Activated naive CD4-positive, alpha-beta T cell treated with anti-CD3 and anti-CD28 coated beads for 36 hours (primary cell): ENCODE results near the gene NRCAM. TPM values are rescaled to one million over a fixed set of nuclear protein-coding genes. Genes with fewer than 3 reads are reported as not detected.
A peak's percentile ranks its signal among the peaks of the same experiment; 100 is the strongest.

ENCODE experiments used
- CTCF ChIA-PET: fragments of 350-600 bp; sonication (Branson Sonifier 250); formaldehyde crosslinking; loops from one replicate; lab custom pipeline; 2021; ENCODE audit warnings: antibody characterized with exemption; lab: Charles Lee
- DNase-seq: peaks from one replicate; pipeline ENCODE4 v3.0.0-alpha.2; 2020
- H3K27ac Mint-ChIP-seq: one replicate; pipeline ENCODE4 v1.8.0; 2021; ENCODE audit warnings: mild to moderate bottlenecking, mixed read lengths
- H3K27me3 Mint-ChIP-seq: one replicate; pipeline ENCODE4 v1.8.0; 2021; ENCODE audit warnings: low read depth, mixed read lengths
- H3K36me3 Mint-ChIP-seq: one replicate; pipeline ENCODE4 v1.8.0; 2021; ENCODE audit warnings: low read depth, mixed read lengths
- H3K4me1 Mint-ChIP-seq: one replicate; pipeline ENCODE4 v1.8.0; 2021; ENCODE audit warnings: low read depth, mixed read lengths
- H3K4me3 Mint-ChIP-seq: one replicate; pipeline ENCODE4 v1.8.0; 2021; ENCODE audit warnings: mild to moderate bottlenecking, moderate library complexity, mixed read lengths
- H3K9me3 Mint-ChIP-seq: one replicate; pipeline ENCODE4 v1.8.0; 2021; ENCODE audit warnings: mixed read lengths
- intact Hi-C: fragments of 100-400 bp; cut with micrococcal nuclease; formaldehyde crosslinking; loops from one replicate; pipeline ENCODE4 v1.15.1; 2023
- total RNA-seq, 2 experiments: library from RNA; stranded (reverse); gene quantifications; one replicate each; pipeline ENCODE4 v1.2.3, GENCODE V29; 2021

Gene NRCAM
- total RNA-seq, 2 experiments from 2014 or later, result 0.81 to 1.0 TPM

- Mint-ChIP-seq H3K27me3 (no peaks in the 10 kb centered on the region), H3K4me3 (no peak overlapping the region), H3K27ac (no peak overlapping the region), H3K4me1 (peaks cover 8% of the 10 kb centered on the region), H3K36me3 (peaks cover 3% of the 10 kb centered on the region), H3K9me3 (no peaks in the 10 kb centered on the region)
- intact Hi-C loops, result no loop called here
- peak; percentile 28 for DNase-seq
- CTCF ChIA-PET, result no interaction called here
Observed at GRCh38 chr7:108211382-108212201, 244.6 kb downstream of the NRCAM start.

- Mint-ChIP-seq H3K36me3 (peaks cover 3% of the 10 kb centered on the region), H3K27me3 (no peaks in the 10 kb centered on the region), H3K9me3 (no peaks in the 10 kb centered on the region), H3K4me1 (peaks cover 8% of the 10 kb centered on the region), H3K27ac (no peak overlapping the region), H3K4me3 (no peak overlapping the region)
- DNase-seq, result no peak
- CTCF ChIA-PET, result no interaction called here
- intact Hi-C loops, result no loop called here
Observed at GRCh38 chr7:108210796-108211195, 245.4 kb downstream of the NRCAM start.

GRCh38 chr7:108205311-108205710 lies 250.9 kb downstream of the NRCAM start:
- intact Hi-C loops, result no loop called here
- no peak for DNase-seq
- H3K9me3 Mint-ChIP-seq, result no peaks in the 10 kb centered on the region
- no peak overlapping the region for H3K27ac Mint-ChIP-seq
- H3K27me3 Mint-ChIP-seq, result no peaks in the 10 kb centered on the region
- no peak overlapping the region for H3K4me3 Mint-ChIP-seq
- H3K4me1 Mint-ChIP-seq, result no peaks in the 10 kb centered on the region
- H3K36me3 Mint-ChIP-seq, result no peaks in the 10 kb centered on the region
- CTCF ChIA-PET, result no interaction called here

- CTCF ChIA-PET, result no interaction called here
- no peaks in the 10 kb centered on the region for H3K36me3 Mint-ChIP-seq
- no peak for DNase-seq
- no peak overlapping the region for H3K27ac Mint-ChIP-seq
- no peaks in the 10 kb centered on the region for H3K4me1 Mint-ChIP-seq
- no peaks in the 10 kb centered on the region for H3K27me3 Mint-ChIP-seq
- H3K4me3 Mint-ChIP-seq, result no peak overlapping the region
- intact Hi-C loops, result no loop called here
- no peaks in the 10 kb centered on the region for H3K9me3 Mint-ChIP-seq
Observed at GRCh38 chr7:108204281-108204796, 251.9 kb downstream of the NRCAM start.

- no peaks in the 10 kb centered on the region for H3K4me1 Mint-ChIP-seq
- no peak overlapping the region for H3K4me3 Mint-ChIP-seq
- H3K36me3 Mint-ChIP-seq, result no peaks in the 10 kb centered on the region
- DNase-seq, result no peak
- no peak overlapping the region for H3K27ac Mint-ChIP-seq
- CTCF ChIA-PET, result no interaction called here
- intact Hi-C loops, result no loop called here
- H3K27me3 Mint-ChIP-seq, result no peaks in the 10 kb centered on the region
- no peaks in the 10 kb centered on the region for H3K9me3 Mint-ChIP-seq
Observed at GRCh38 chr7:108203537-108203936, 252.7 kb downstream of the NRCAM start.

- Mint-ChIP-seq H3K4me1 (no peaks in the 10 kb centered on the region), H3K9me3 (no peaks in the 10 kb centered on the region), H3K4me3 (no peak overlapping the region), H3K27me3 (no peaks in the 10 kb centered on the region), H3K27ac (no peak overlapping the region), H3K36me3 (no peaks in the 10 kb centered on the region)
- CTCF ChIA-PET, result no interaction called here
- no peak for DNase-seq
- intact Hi-C loops, result no loop called here
Observed at GRCh38 chr7:108202743-108203142, 253.5 kb downstream of the NRCAM start.

- no peak for DNase-seq
- Mint-ChIP-seq H3K36me3 (no peaks in the 10 kb centered on the region), H3K27ac (no peak overlapping the region), H3K27me3 (no peaks in the 10 kb centered on the region), H3K9me3 (no peaks in the 10 kb centered on the region), H3K4me1 (no peaks in the 10 kb centered on the region), H3K4me3 (no peak overlapping the region)
- CTCF ChIA-PET, result no interaction called here
- intact Hi-C loops, result no loop called here
Observed at GRCh38 chr7:108201766-108202165, 254.5 kb downstream of the NRCAM start.

GRCh38 chr7:108200326-108200725 lies 255.9 kb downstream of the NRCAM start:
- no peak for DNase-seq
- intact Hi-C loops, result no loop called here
- Mint-ChIP-seq H3K4me1 (no peaks in the 10 kb centered on the region), H3K27ac (no peak overlapping the region), H3K9me3 (no peaks in the 10 kb centered on the region), H3K36me3 (no peaks in the 10 kb centered on the region), H3K27me3 (no peaks in the 10 kb centered on the region), H3K4me3 (no peak overlapping the region)
- CTCF ChIA-PET, result no interaction called here

- no peak for DNase-seq
- Mint-ChIP-seq H3K27ac (no peak overlapping the region), H3K36me3 (no peaks in the 10 kb centered on the region), H3K9me3 (no peaks in the 10 kb centered on the region), H3K4me3 (no peak overlapping the region), H3K4me1 (no peaks in the 10 kb centered on the region), H3K27me3 (no peaks in the 10 kb centered on the region)
- intact Hi-C loops, result no loop called here
- CTCF ChIA-PET, result interaction anchor here (1.0 kb wide), 1 partner anchor 304 kb away, joined by 3 read pairs; no protein-coding TSS in a partner anchor
Observed at GRCh38 chr7:108197371-108198091, 258.7 kb downstream of the NRCAM start.

GRCh38 chr7:108196004-108196403 lies 260.2 kb downstream of the NRCAM start:
- H3K27me3 Mint-ChIP-seq, result no peaks in the 10 kb centered on the region
- no peak for DNase-seq
- H3K4me3 Mint-ChIP-seq, result no peak overlapping the region
- intact Hi-C loops, result no loop called here
- CTCF ChIA-PET, result interaction anchor here (1.0 kb wide), 1 partner anchor 61 kb away, joined by 3 read pairs; no protein-coding TSS in a partner anchor
- H3K4me1 Mint-ChIP-seq, result no peaks in the 10 kb centered on the region
- H3K27ac Mint-ChIP-seq, result no peak overlapping the region
- H3K9me3 Mint-ChIP-seq, result no peaks in the 10 kb centered on the region
- no peaks in the 10 kb centered on the region for H3K36me3 Mint-ChIP-seq

GRCh38 chr7:108193594-108194498 lies 262.4 kb downstream of the NRCAM start:
- H3K27ac Mint-ChIP-seq, result no peak overlapping the region
- intact Hi-C loops, result no loop called here
- no peak for DNase-seq
- peaks cover 7% of the 10 kb centered on the region for H3K4me1 Mint-ChIP-seq
- no peaks in the 10 kb centered on the region for H3K9me3 Mint-ChIP-seq
- no peak overlapping the region for H3K4me3 Mint-ChIP-seq
- H3K27me3 Mint-ChIP-seq, result no peaks in the 10 kb centered on the region
- H3K36me3 Mint-ChIP-seq, result no peaks in the 10 kb centered on the region
- CTCF ChIA-PET, result no interaction called here

- CTCF ChIA-PET, result no interaction called here
- Mint-ChIP-seq H3K27ac (no peak overlapping the region), H3K27me3 (no peaks in the 10 kb centered on the region), H3K4me3 (no peak overlapping the region), H3K4me1 (peaks cover 10% of the 10 kb centered on the region), H3K36me3 (no peaks in the 10 kb centered on the region), H3K9me3 (no peaks in the 10 kb centered on the region)
- DNase-seq, result no peak
- intact Hi-C loops, result loop anchor here (1.0 kb wide), 1 partner anchor 120 kb away; no protein-coding TSS in a partner anchor
Observed at GRCh38 chr7:108190891-108191290, 265.3 kb downstream of the NRCAM start.
